Measurements from ENCODE around the gene FLNB. TPM values are rescaled to one million over a fixed set of nuclear protein-coding genes. Genes with fewer than 3 reads are reported as not detected.

The FLNB gene
- polyA plus RNA-seq, 1 donor from 2014 or later, result 10.3 TPM

- no peaks in the 10 kb centered on the region for H3K9me2 ChIP-seq (ENCODE audit: insufficient read depth, low read length)
- no peak overlapping the region for H3K4me2 ChIP-seq (ENCODE audit: low read length)
- no peaks in the 10 kb centered on the region for H3F3A ChIP-seq (ENCODE audit: insufficient read depth, low read length, poor library complexity, severe bottlenecking)
- no peaks in the 10 kb centered on the region for H3K9me3 ChIP-seq (ENCODE audit: low read length)
- no peak overlapping the region for H3K9ac ChIP-seq (ENCODE audit: low read length)
- no peak overlapping the region for H3K4me3 ChIP-seq (ENCODE audit: low read length)
- H2AFZ ChIP-seq (ENCODE audit: low read depth, low read length), result no peak overlapping the region
- TF ChIP-seq CTCF (IDR thresholded peaks at IDR 0.05; ENCODE audit: poor library complexity, severe bottlenecking) (no peak), REST (IDR thresholded peaks at IDR 0.05; ENCODE audit: borderline replicate concordance) (no peak), EP300 (conservative IDR thresholded peaks at IDR 0.05; ENCODE audit: poor library complexity, severe bottlenecking) (no peak), RAD21 (conservative IDR thresholded peaks at IDR 0.05) (no peak), EZH2 (IDR thresholded peaks at IDR 0.05; ENCODE audit: borderline replicate concordance, insufficient read depth, low read length, poor library complexity, severe bottlenecking) (no peak), SMC3 (conservative IDR thresholded peaks at IDR 0.05; ENCODE audit: poor library complexity) (no peak), POLR2AphosphoS5 (IDR thresholded peaks at IDR 0.05) (no peak), TAF1 (IDR thresholded peaks at IDR 0.05; ENCODE audit: low read depth) (no peak)
- H3K27me3 ChIP-seq (ENCODE audit: insufficient read depth, low read depth, low read length), result no peaks in the 10 kb centered on the region
- no peaks in the 10 kb centered on the region for H4K20me1 ChIP-seq (ENCODE audit: insufficient read depth)
- H3K27ac ChIP-seq (ENCODE audit: low read length), result no peak overlapping the region
- no peaks in the 10 kb centered on the region for H3K36me3 ChIP-seq (ENCODE audit: insufficient read depth, low read length)
- no peaks in the 10 kb centered on the region for H3K79me2 ChIP-seq (replicated peaks; ENCODE audit: insufficient read depth, low read length)
Observed at GRCh38 chr3:58059349-58060321, 51.4 kb downstream of the FLNB start.

GRCh38 chr3:58062472-58062871 is 54.2 kb downstream of the FLNB start:
- H3K36me3 ChIP-seq (ENCODE audit: insufficient read depth, low read length), result no peaks in the 10 kb centered on the region
- no peaks in the 10 kb centered on the region for H3K9me2 ChIP-seq (ENCODE audit: insufficient read depth, low read length)
- TF ChIP-seq EP300 (conservative IDR thresholded peaks at IDR 0.05; ENCODE audit: poor library complexity, severe bottlenecking), result no peak
- no peak for TF ChIP-seq SMC3 (conservative IDR thresholded peaks at IDR 0.05; ENCODE audit: poor library complexity)
- no peak for TF ChIP-seq TAF1 (IDR thresholded peaks at IDR 0.05; ENCODE audit: low read depth)
- no peak for TF ChIP-seq CTCF (IDR thresholded peaks at IDR 0.05; ENCODE audit: poor library complexity, severe bottlenecking)
- TF ChIP-seq EZH2 (IDR thresholded peaks at IDR 0.05; ENCODE audit: borderline replicate concordance, insufficient read depth, low read length, poor library complexity, severe bottlenecking), result no peak
- TF ChIP-seq POLR2AphosphoS5 (IDR thresholded peaks at IDR 0.05), result no peak
- TF ChIP-seq RAD21 (conservative IDR thresholded peaks at IDR 0.05), result no peak
- TF ChIP-seq MXI1 (conservative IDR thresholded peaks at IDR 0.05; ENCODE audit: poor library complexity, severe bottlenecking), result no peak
- no peak for TF ChIP-seq REST (IDR thresholded peaks at IDR 0.05; ENCODE audit: borderline replicate concordance)
- no peak overlapping the region for H2AFZ ChIP-seq (ENCODE audit: low read depth, low read length)
- H3K9me3 ChIP-seq (ENCODE audit: low read length), result no peaks in the 10 kb centered on the region
- H3K27me3 ChIP-seq (ENCODE audit: insufficient read depth, low read depth, low read length), result no peaks in the 10 kb centered on the region
- H3K79me2 ChIP-seq (replicated peaks; ENCODE audit: insufficient read depth, low read length), result no peaks in the 10 kb centered on the region
- no peaks in the 10 kb centered on the region for H4K20me1 ChIP-seq (ENCODE audit: insufficient read depth)
- H3F3A ChIP-seq (ENCODE audit: insufficient read depth, low read length, poor library complexity, severe bottlenecking), result no peaks in the 10 kb centered on the region
- no peak overlapping the region for H3K9ac ChIP-seq (ENCODE audit: low read length)
- no peak overlapping the region for H3K27ac ChIP-seq (ENCODE audit: low read length)
- no peak overlapping the region for H3K4me3 ChIP-seq (ENCODE audit: low read length)
- no peak overlapping the region for H3K4me2 ChIP-seq (ENCODE audit: low read length)
